Calu3 (cell line): ENCODE measurements around the gene NPC1. TPM values are rescaled to one million over a fixed set of nuclear protein-coding genes. Genes with fewer than 3 reads are reported as not detected.

Experiments used
- BruUV-seq: library from RNA; stranded (reverse); fragments of 400-500 nt; replicated peaks from 2 replicates; lab custom pipeline; 2021; lab: Mats Ljungman, UMichigan
- CTCF ChIA-PET: fragments of 300-600 bp; sonication (Branson Sonifier 250); formaldehyde crosslinking; loops from one replicate; lab custom pipeline; 2022; ENCODE audit warnings: antibody characterized with exemption; lab: Charles Lee
- DNase-seq: peaks from one replicate; pipeline ENCODE4 v3.0.0; 2022
- H3K27ac Mint-ChIP-seq: one replicate; pipeline ENCODE4 v1.8.0; 2022; ENCODE audit warnings: mixed read lengths; ENCODE audit not compliant: unreplicated experiment
- H3K27me3 Mint-ChIP-seq: one replicate; pipeline ENCODE4 v1.8.0; 2022; ENCODE audit warnings: mixed read lengths; ENCODE audit not compliant: unreplicated experiment
- H3K36me3 Mint-ChIP-seq: one replicate; pipeline ENCODE4 v1.8.0; 2022; ENCODE audit warnings: mild to moderate bottlenecking, moderate library complexity, mixed read lengths; ENCODE audit not compliant: insufficient read depth, unreplicated experiment
- H3K4me1 Mint-ChIP-seq: one replicate; pipeline ENCODE4 v1.8.0; 2022; ENCODE audit warnings: mild to moderate bottlenecking, low read depth, mixed read lengths; ENCODE audit not compliant: unreplicated experiment
- H3K4me3 Mint-ChIP-seq: one replicate; pipeline ENCODE4 v1.8.0; 2022; ENCODE audit warnings: mild to moderate bottlenecking, low read depth, moderate library complexity, mixed read lengths; ENCODE audit not compliant: unreplicated experiment
- H3K9me3 Mint-ChIP-seq: one replicate; pipeline ENCODE4 v1.8.0; 2022; ENCODE audit warnings: low read depth, mixed read lengths; ENCODE audit not compliant: unreplicated experiment
- intact Hi-C: fragments of 100-400 bp; cut with micrococcal nuclease; formaldehyde crosslinking; loops from one replicate; pipeline ENCODE4 v1.10.0; 2022; ENCODE audit not compliant: unreplicated experiment
- total RNA-seq: library from RNA; stranded (reverse); gene quantifications from 2 replicates; pipeline ENCODE4 v1.2.3, GENCODE V29; 2022
- TF ChIP-seq, protein P1 (sequence below): fragments of 200-600 bp; IDR thresholded peaks from one replicate; pipeline ENCODE4 v1.8.0; 2022; ENCODE audit warnings: antibody characterized with exemption; ENCODE audit not compliant: unreplicated experiment

The NPC1 gene
- total RNA-seq, 1 experiment from 2014 or later = 84.7 TPM

DNA sequence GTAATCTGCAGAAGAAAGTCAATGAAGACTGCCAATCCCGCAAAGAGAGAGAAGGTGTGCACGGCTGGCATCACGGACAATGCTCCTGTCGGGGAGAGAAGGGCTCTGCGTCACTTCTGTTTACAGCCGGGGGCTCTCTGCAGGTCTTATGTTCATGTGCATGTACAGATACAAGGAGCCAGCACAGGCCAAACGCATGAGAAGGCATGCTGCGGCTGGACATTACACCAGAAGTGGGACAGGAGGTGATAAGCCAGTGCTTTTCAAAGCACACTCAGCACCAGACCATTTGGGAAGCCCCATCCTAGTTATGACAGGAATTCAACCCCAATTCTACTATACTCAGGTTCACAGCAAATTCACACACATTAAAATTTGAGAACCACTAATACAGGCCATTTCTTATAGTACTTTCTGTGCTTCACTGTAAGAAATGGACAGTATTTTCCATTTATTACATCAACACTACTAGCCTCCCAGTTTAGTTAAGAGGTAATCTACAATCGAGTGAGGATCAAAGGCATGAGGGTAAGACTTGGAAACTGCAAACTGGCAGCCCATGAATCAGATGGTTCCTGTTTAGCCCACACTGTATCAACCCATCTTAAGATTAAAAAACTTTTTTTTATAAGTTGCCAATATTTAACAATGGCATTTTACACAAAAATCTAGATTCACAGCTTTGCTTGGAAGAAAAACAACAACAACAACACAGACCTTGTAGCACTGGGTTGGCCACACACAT lies 44.8 kb downstream of the NPC1 start:
- CTCF ChIA-PET = no interaction called here
- H3K4me3 Mint-ChIP-seq = no peak overlapping the region
- BruUV-seq = no TSS peak
- no peaks in the 10 kb centered on the region for H3K27me3 Mint-ChIP-seq
- H3K27ac Mint-ChIP-seq = no peak overlapping the region
- DNase-seq = no peak
- intact Hi-C loops = no loop called here
- TF ChIP-seq, protein P1, sequence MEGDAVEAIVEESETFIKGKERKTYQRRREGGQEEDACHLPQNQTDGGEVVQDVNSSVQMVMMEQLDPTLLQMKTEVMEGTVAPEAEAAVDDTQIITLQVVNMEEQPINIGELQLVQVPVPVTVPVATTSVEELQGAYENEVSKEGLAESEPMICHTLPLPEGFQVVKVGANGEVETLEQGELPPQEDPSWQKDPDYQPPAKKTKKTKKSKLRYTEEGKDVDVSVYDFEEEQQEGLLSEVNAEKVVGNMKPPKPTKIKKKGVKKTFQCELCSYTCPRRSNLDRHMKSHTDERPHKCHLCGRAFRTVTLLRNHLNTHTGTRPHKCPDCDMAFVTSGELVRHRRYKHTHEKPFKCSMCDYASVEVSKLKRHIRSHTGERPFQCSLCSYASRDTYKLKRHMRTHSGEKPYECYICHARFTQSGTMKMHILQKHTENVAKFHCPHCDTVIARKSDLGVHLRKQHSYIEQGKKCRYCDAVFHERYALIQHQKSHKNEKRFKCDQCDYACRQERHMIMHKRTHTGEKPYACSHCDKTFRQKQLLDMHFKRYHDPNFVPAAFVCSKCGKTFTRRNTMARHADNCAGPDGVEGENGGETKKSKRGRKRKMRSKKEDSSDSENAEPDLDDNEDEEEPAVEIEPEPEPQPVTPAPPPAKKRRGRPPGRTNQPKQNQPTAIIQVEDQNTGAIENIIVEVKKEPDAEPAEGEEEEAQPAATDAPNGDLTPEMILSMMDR = no peak
- no peaks in the 10 kb centered on the region for H3K9me3 Mint-ChIP-seq
- H3K4me1 Mint-ChIP-seq = no peaks in the 10 kb centered on the region
- H3K36me3 Mint-ChIP-seq = peaks cover 86% of the 10 kb centered on the region

DNA sequence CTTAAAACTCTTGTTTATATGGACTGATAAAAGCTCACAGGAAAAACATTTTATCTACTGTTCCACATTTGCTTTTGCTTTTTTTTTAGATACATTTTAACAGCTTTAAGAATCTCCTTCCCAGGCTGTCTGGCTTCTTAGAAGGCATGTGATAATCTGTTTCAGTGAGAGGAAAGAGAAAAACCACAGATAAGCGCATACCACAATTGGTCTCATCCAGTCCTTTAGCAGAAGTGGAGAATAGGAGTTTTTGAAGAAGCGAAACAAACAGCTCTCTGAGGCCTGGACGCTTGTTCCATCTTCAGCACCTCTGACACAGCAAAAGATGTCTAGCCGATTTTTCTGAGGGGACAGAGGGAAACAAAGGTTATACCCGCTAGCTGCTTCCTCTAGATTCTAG lies 45.4 kb downstream of the NPC1 start:
- H3K4me1 Mint-ChIP-seq = no peaks in the 10 kb centered on the region
- CTCF ChIA-PET = no interaction called here
- TF ChIP-seq, protein P1 = no peak
- H3K27me3 Mint-ChIP-seq = no peaks in the 10 kb centered on the region
- peaks cover 87% of the 10 kb centered on the region for H3K36me3 Mint-ChIP-seq
- intact Hi-C loops = no loop called here
- no peaks in the 10 kb centered on the region for H3K9me3 Mint-ChIP-seq
- no peak for DNase-seq
- BruUV-seq = no TSS peak
- H3K4me3 Mint-ChIP-seq = no peak overlapping the region
- H3K27ac Mint-ChIP-seq = no peak overlapping the region

DNA sequence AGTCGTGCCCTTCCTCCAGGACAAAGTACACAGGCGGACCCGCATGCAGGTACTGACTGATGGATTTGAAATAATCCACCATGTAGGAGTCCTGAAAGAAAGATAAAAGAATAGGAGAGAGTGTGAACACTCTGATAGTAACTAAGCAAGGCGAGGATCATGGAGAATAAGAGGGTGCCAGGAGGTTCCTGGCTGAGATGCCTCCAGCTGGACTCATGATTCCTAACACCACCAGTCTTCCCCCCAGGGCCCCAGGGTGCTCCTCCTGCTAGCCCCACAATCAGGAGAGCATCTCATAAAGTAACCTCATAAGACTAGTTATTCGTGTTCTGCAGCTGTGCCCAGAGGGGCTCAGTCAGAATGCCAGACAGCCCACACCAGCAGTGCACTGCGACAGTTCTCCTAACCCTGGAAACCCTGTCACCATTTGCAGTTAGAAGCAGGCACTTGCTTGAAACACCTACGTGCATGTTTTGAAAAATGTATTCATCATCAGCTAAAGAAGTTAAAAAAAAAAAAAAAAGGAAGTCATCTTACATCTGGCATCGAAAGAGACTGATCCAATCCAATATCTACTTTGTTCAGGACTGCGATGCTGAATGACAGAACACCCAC lies 46.3 kb downstream of the NPC1 start:
- Mint-ChIP-seq H3K27ac (no peak overlapping the region), H3K36me3 (peaks cover 85% of the 10 kb centered on the region), H3K9me3 (no peaks in the 10 kb centered on the region), H3K4me3 (no peak overlapping the region), H3K4me1 (no peaks in the 10 kb centered on the region), H3K27me3 (no peaks in the 10 kb centered on the region)
- no peak for DNase-seq
- intact Hi-C loops = no loop called here
- TF ChIP-seq, protein P1 = no peak
- CTCF ChIA-PET = no interaction called here
- BruUV-seq = no TSS peak

DNA sequence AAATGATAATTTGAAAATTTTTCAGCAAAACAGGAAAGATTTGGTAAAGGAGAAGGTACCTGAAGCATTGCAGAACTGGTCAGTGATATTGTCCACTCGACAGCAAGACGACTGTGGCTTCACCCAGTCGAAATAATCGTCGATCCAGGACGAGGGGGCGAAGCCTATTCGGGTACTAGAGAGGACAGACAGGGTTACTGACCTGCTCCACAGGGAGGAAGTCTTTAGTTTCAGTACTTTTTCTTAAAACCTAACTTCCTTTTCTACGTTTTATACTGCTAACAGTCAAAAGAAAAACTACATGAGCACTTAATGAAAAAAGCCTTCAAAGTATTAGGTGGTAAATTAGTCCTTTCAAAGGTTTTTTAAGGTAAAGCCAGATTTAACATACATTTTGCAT lies 47.0 kb downstream of the NPC1 start:
- no TSS peak for BruUV-seq
- no peak for DNase-seq
- no peaks in the 10 kb centered on the region for H3K27me3 Mint-ChIP-seq
- CTCF ChIA-PET = no interaction called here
- H3K36me3 Mint-ChIP-seq = peaks cover 86% of the 10 kb centered on the region
- H3K9me3 Mint-ChIP-seq = no peaks in the 10 kb centered on the region
- H3K27ac Mint-ChIP-seq = no peak overlapping the region
- TF ChIP-seq, protein P1 = no peak
- no peaks in the 10 kb centered on the region for H3K4me1 Mint-ChIP-seq
- intact Hi-C loops = no loop called here
- H3K4me3 Mint-ChIP-seq = no peak overlapping the region
